ENCODE measurements around the gene TEKT3.

The TEKT3 gene

GRCh38 chr17:15290605-15291004 is 50.8 kb downstream of the TEKT3 start:
- no peak for DNase-seq (ENCODE audit: low spot score)

GRCh38 chr17:15289285-15290183 is 51.9 kb downstream of the TEKT3 start:
- DNase-seq (ENCODE audit: low spot score) = no peak

GRCh38 chr17:15288859-15289258 is 52.5 kb downstream of the TEKT3 start:
- no peak for DNase-seq (ENCODE audit: low spot score)

- no peak for DNase-seq (ENCODE audit: low spot score)
Observed at GRCh38 chr17:15287538-15288267, 53.7 kb downstream of the TEKT3 start.

GRCh38 chr17:15285466-15285865 is 55.9 kb downstream of the TEKT3 start:
- DNase-seq (ENCODE audit: low spot score) = no peak

- no peak for DNase-seq (ENCODE audit: low spot score)
Observed at GRCh38 chr17:15284537-15284936, 56.9 kb downstream of the TEKT3 start.

- DNase-seq (ENCODE audit: low spot score) = no peak
Observed at GRCh38 chr17:15284107-15284506, 57.3 kb downstream of the TEKT3 start.

GRCh38 chr17:15281909-15282308 is 59.5 kb downstream of the TEKT3 start:
- DNase-seq (ENCODE audit: low spot score) = no peak

- DNase-seq (ENCODE audit: low spot score) = no peak
Observed at GRCh38 chr17:15278924-15279477, 62.4 kb downstream of the TEKT3 start.

- DNase-seq (ENCODE audit: low spot score) = no peak
Observed at GRCh38 chr17:15278380-15278779, 63.0 kb downstream of the TEKT3 start.

GRCh38 chr17:15274017-15274416 is 67.4 kb downstream of the TEKT3 start:
- DNase-seq (ENCODE audit: low spot score) = no peak

GRCh38 chr17:15273141-15273793 is 68.1 kb downstream of the TEKT3 start:
- DNase-seq (ENCODE audit: low spot score) = no peak

GRCh38 chr17:15271741-15272140 is 69.7 kb downstream of the TEKT3 start:
- DNase-seq (ENCODE audit: low spot score) = no peak

GRCh38 chr17:15270628-15271381 is 70.6 kb downstream of the TEKT3 start:
- DNase-seq (ENCODE audit: low spot score) = no peak

- DNase-seq (ENCODE audit: low spot score) = no peak
Observed at GRCh38 chr17:15269780-15270089, 71.7 kb downstream of the TEKT3 start.

- no peak for DNase-seq (ENCODE audit: low spot score)
Observed at GRCh38 chr17:15269087-15269779, 72.2 kb downstream of the TEKT3 start.

- no peak for DNase-seq (ENCODE audit: low spot score)
Observed at GRCh38 chr17:15268461-15268860, 72.9 kb downstream of the TEKT3 start.

GRCh38 chr17:15267996-15268395 is 73.4 kb downstream of the TEKT3 start:
- DNase-seq (ENCODE audit: low spot score) = no peak

GRCh38 chr17:15266325-15267125 is 74.9 kb downstream of the TEKT3 start:
- DNase-seq (ENCODE audit: low spot score) = no peak

- no peak for DNase-seq (ENCODE audit: low spot score)
Observed at GRCh38 chr17:15265131-15265530, 76.3 kb downstream of the TEKT3 start, which contains the start of gene PMP22. Gene PMP22, minus strand, starts transcription at chr17:15265326. Its CDS starts 4,599 bp downstream, at chr17:15260727.

All from left forelimb (tissue), 1 donor.